ENCODE results near the gene TMEM175.
"Not testable (repeated sequence)": the region's sequence is repeated elsewhere in the genome, so short reads cannot be mapped to it uniquely, and the experiment has no call there.

The TMEM175 gene

GRCh38 chr4:996997-997374 lies 64.7 kb downstream of the TMEM175 start:
- H3K27me3 ChIP-seq (ENCODE audit: control insufficient read depth in 5 of 5, insufficient read depth in 4 of 5, low read length in 5 of 5), result peaks cover 37 to 44% (median 41%) of the 10 kb centered on the region in 5 donors
- no peaks in the 10 kb centered on the region for H3K9me3 ChIP-seq (ENCODE audit: control insufficient read depth in 5 of 5, low read length in 5 of 5)
- H3K27ac ChIP-seq (ENCODE audit: low read depth, low read length), result no peak overlapping the region
- H3K4me3 ChIP-seq (ENCODE audit: low read depth in 1 of 5, low read length in 5 of 5), result no peak overlapping the region
- H3K36me3 ChIP-seq (ENCODE audit: control insufficient read depth in 5 of 5, insufficient read depth in 5 of 5, low read length in 5 of 5), result peaks cover 0 to 1% (median 0%) of the 10 kb centered on the region in 5 donors
- H3K9ac ChIP-seq (ENCODE audit: low read length in 5 of 5), result no peak overlapping the region
- H3K4me1 ChIP-seq (ENCODE audit: control insufficient read depth in 5 of 5, insufficient read depth in 5 of 5, low read length in 5 of 5), result peaks cover 0 to 25% (median 16%) of the 10 kb centered on the region in 5 donors

GRCh38 chr4:997375-998071 lies 65.3 kb downstream of the TMEM175 start:
- Histone ChIP-seq H3K4me3 (ENCODE audit: low read depth in 1 of 5, low read length in 5 of 5) (peak overlapping the region in 2 of 5 donors; percentile 48), H3K4me1 (ENCODE audit: control insufficient read depth in 5 of 5, insufficient read depth in 5 of 5, low read length in 5 of 5) (peaks cover 0 to 28% (median 18%) of the 10 kb centered on the region in 5 donors), H3K9me3 (ENCODE audit: control insufficient read depth in 5 of 5, low read length in 5 of 5) (no peaks in the 10 kb centered on the region), H3K27ac (ENCODE audit: low read depth, low read length) (no peak overlapping the region), H3K27me3 (ENCODE audit: control insufficient read depth in 5 of 5, insufficient read depth in 4 of 5, low read length in 5 of 5) (peaks cover 42 to 49% (median 45%) of the 10 kb centered on the region in 5 donors), H3K36me3 (ENCODE audit: control insufficient read depth in 5 of 5, insufficient read depth in 5 of 5, low read length in 5 of 5) (no peaks in the 10 kb centered on the region), H3K9ac (ENCODE audit: low read length in 5 of 5) (no peak overlapping the region)

- no peak overlapping the region for H3K27ac ChIP-seq (ENCODE audit: low read depth, low read length)
- H3K9ac ChIP-seq (ENCODE audit: low read length in 5 of 5), result no peak overlapping the region
- H3K36me3 ChIP-seq (ENCODE audit: control insufficient read depth in 5 of 5, insufficient read depth in 5 of 5, low read length in 5 of 5), result no peaks in the 10 kb centered on the region
- no peaks in the 10 kb centered on the region for H3K9me3 ChIP-seq (ENCODE audit: control insufficient read depth in 5 of 5, low read length in 5 of 5)
- peaks cover 42 to 52% (median 50%) of the 10 kb centered on the region in 5 donors for H3K27me3 ChIP-seq (ENCODE audit: control insufficient read depth in 5 of 5, insufficient read depth in 4 of 5, low read length in 5 of 5)
- no peak overlapping the region for H3K4me3 ChIP-seq (ENCODE audit: low read depth in 1 of 5, low read length in 5 of 5)
- peaks cover 0 to 27% (median 15%) of the 10 kb centered on the region in 5 donors for H3K4me1 ChIP-seq (ENCODE audit: control insufficient read depth in 5 of 5, insufficient read depth in 5 of 5, low read length in 5 of 5)
These were observed 65.9 kb downstream of the TMEM175 start for GRCh38 chr4:998096-998691.

- H3K27ac ChIP-seq (ENCODE audit: low read depth, low read length); H3K9ac ChIP-seq (ENCODE audit: low read length in 5 of 5); H3K4me3 ChIP-seq (ENCODE audit: low read depth in 1 of 5, low read length in 5 of 5); H3K9me3 ChIP-seq (ENCODE audit: control insufficient read depth in 5 of 5, low read length in 5 of 5); H3K36me3 ChIP-seq (ENCODE audit: control insufficient read depth in 5 of 5, insufficient read depth in 5 of 5, low read length in 5 of 5): not testable (repeated sequence)
- peaks cover 0 to 33% (median 23%) of the 10 kb centered on the region in 5 donors for H3K4me1 ChIP-seq (ENCODE audit: control insufficient read depth in 5 of 5, insufficient read depth in 5 of 5, low read length in 5 of 5)
- peaks cover 50 to 62% (median 58%) of the 10 kb centered on the region in 5 donors for H3K27me3 ChIP-seq (ENCODE audit: control insufficient read depth in 5 of 5, insufficient read depth in 4 of 5, low read length in 5 of 5)
These were observed 67.1 kb downstream of the TMEM175 start for GRCh38 chr4:999240-999863.

GRCh38 chr4:999882-1000425 lies 67.7 kb downstream of the TMEM175 start:
- no peak overlapping the region for H3K4me3 ChIP-seq (ENCODE audit: low read depth in 1 of 5, low read length in 5 of 5)
- peaks cover 0 to 33% (median 26%) of the 10 kb centered on the region in 5 donors for H3K4me1 ChIP-seq (ENCODE audit: control insufficient read depth in 5 of 5, insufficient read depth in 5 of 5, low read length in 5 of 5)
- no peaks in the 10 kb centered on the region for H3K36me3 ChIP-seq (ENCODE audit: control insufficient read depth in 5 of 5, insufficient read depth in 5 of 5, low read length in 5 of 5)
- H3K27ac ChIP-seq (ENCODE audit: low read depth, low read length), result no peak overlapping the region
- no peak overlapping the region for H3K9ac ChIP-seq (ENCODE audit: low read length in 5 of 5)
- no peaks in the 10 kb centered on the region for H3K9me3 ChIP-seq (ENCODE audit: control insufficient read depth in 5 of 5, low read length in 5 of 5)
- H3K27me3 ChIP-seq (ENCODE audit: control insufficient read depth in 5 of 5, insufficient read depth in 4 of 5, low read length in 5 of 5), result peaks cover 51 to 67% (median 62%) of the 10 kb centered on the region in 5 donors

- peaks cover 0 to 34% (median 26%) of the 10 kb centered on the region in 5 donors for H3K4me1 ChIP-seq (ENCODE audit: control insufficient read depth in 5 of 5, insufficient read depth in 5 of 5, low read length in 5 of 5)
- no peaks in the 10 kb centered on the region for H3K36me3 ChIP-seq (ENCODE audit: control insufficient read depth in 5 of 5, insufficient read depth in 5 of 5, low read length in 5 of 5)
- peaks cover 56 to 74% (median 68%) of the 10 kb centered on the region in 5 donors for H3K27me3 ChIP-seq (ENCODE audit: control insufficient read depth in 5 of 5, insufficient read depth in 4 of 5, low read length in 5 of 5)
- no peak overlapping the region for H3K9ac ChIP-seq (ENCODE audit: low read length in 5 of 5)
- H3K9me3 ChIP-seq (ENCODE audit: control insufficient read depth in 5 of 5, low read length in 5 of 5), result no peaks in the 10 kb centered on the region
- H3K27ac ChIP-seq (ENCODE audit: low read depth, low read length), result no peak overlapping the region
- no peak overlapping the region for H3K4me3 ChIP-seq (ENCODE audit: low read depth in 1 of 5, low read length in 5 of 5)
These were observed 68.5 kb downstream of the TMEM175 start for GRCh38 chr4:1000686-1001260.

GRCh38 chr4:1001561-1002130 lies 69.4 kb downstream of the TMEM175 start:
- Histone ChIP-seq H3K27me3 (ENCODE audit: control insufficient read depth in 5 of 5, insufficient read depth in 4 of 5, low read length in 5 of 5) (peaks cover 53 to 71% (median 62%) of the 10 kb centered on the region in 5 donors), H3K9ac (ENCODE audit: low read length in 5 of 5) (no peak overlapping the region), H3K4me1 (ENCODE audit: control insufficient read depth in 5 of 5, insufficient read depth in 5 of 5, low read length in 5 of 5) (peaks cover 0 to 34% (median 26%) of the 10 kb centered on the region in 5 donors), H3K36me3 (ENCODE audit: control insufficient read depth in 5 of 5, insufficient read depth in 5 of 5, low read length in 5 of 5) (no peaks in the 10 kb centered on the region), H3K4me3 (ENCODE audit: low read depth in 1 of 5, low read length in 5 of 5) (no peak overlapping the region), H3K9me3 (ENCODE audit: control insufficient read depth in 5 of 5, low read length in 5 of 5) (peaks cover 0 to under 1% (median 0%) of the 10 kb centered on the region in 5 donors), H3K27ac (ENCODE audit: low read depth, low read length) (no peak overlapping the region)

- H3K27ac ChIP-seq (ENCODE audit: low read depth, low read length), result no peak overlapping the region
- peak overlapping the region in 2 of 5 donors; percentile 14 to 23 for H3K4me3 ChIP-seq (ENCODE audit: low read depth in 1 of 5, low read length in 5 of 5)
- no peaks in the 10 kb centered on the region for H3K36me3 ChIP-seq (ENCODE audit: control insufficient read depth in 5 of 5, insufficient read depth in 5 of 5, low read length in 5 of 5)
- H3K27me3 ChIP-seq (ENCODE audit: control insufficient read depth in 5 of 5, insufficient read depth in 4 of 5, low read length in 5 of 5), result peaks cover 56 to 70% (median 59%) of the 10 kb centered on the region in 5 donors
- H3K4me1 ChIP-seq (ENCODE audit: control insufficient read depth in 5 of 5, insufficient read depth in 5 of 5, low read length in 5 of 5), result peaks cover 0 to 31% (median 26%) of the 10 kb centered on the region in 5 donors
- H3K9ac ChIP-seq (ENCODE audit: low read length in 5 of 5), result no peak overlapping the region
- peaks cover 0 to 4% (median 0%) of the 10 kb centered on the region in 5 donors for H3K9me3 ChIP-seq (ENCODE audit: control insufficient read depth in 5 of 5, low read length in 5 of 5)
These were observed 69.9 kb downstream of the TMEM175 start for GRCh38 chr4:1002131-1002630.

GRCh38 chr4:1002631-1003251 lies 70.5 kb downstream of the TMEM175 start:
- H3K36me3 ChIP-seq (ENCODE audit: control insufficient read depth in 5 of 5, insufficient read depth in 5 of 5, low read length in 5 of 5), result no peaks in the 10 kb centered on the region
- peaks cover 0 to 27% (median 23%) of the 10 kb centered on the region in 5 donors for H3K4me1 ChIP-seq (ENCODE audit: control insufficient read depth in 5 of 5, insufficient read depth in 5 of 5, low read length in 5 of 5)
- H3K4me3 ChIP-seq (ENCODE audit: low read depth in 1 of 5, low read length in 5 of 5), result peak overlapping the region in 1 of 5 donors; percentile 14
- H3K27ac ChIP-seq (ENCODE audit: low read depth, low read length), result no peak overlapping the region
- H3K9ac ChIP-seq (ENCODE audit: low read length in 5 of 5), result no peak overlapping the region
- H3K27me3 ChIP-seq (ENCODE audit: control insufficient read depth in 5 of 5, insufficient read depth in 4 of 5, low read length in 5 of 5), result peaks cover 52 to 71% (median 58%) of the 10 kb centered on the region in 5 donors
- H3K9me3 ChIP-seq (ENCODE audit: control insufficient read depth in 5 of 5, low read length in 5 of 5), result peaks cover 0 to 4% (median 0%) of the 10 kb centered on the region in 5 donors

Data from subcutaneous abdominal adipose tissue (tissue), 5 donors.